ENCODE measurements around the gene NUBP2.

NUBP2 gene

DNA sequence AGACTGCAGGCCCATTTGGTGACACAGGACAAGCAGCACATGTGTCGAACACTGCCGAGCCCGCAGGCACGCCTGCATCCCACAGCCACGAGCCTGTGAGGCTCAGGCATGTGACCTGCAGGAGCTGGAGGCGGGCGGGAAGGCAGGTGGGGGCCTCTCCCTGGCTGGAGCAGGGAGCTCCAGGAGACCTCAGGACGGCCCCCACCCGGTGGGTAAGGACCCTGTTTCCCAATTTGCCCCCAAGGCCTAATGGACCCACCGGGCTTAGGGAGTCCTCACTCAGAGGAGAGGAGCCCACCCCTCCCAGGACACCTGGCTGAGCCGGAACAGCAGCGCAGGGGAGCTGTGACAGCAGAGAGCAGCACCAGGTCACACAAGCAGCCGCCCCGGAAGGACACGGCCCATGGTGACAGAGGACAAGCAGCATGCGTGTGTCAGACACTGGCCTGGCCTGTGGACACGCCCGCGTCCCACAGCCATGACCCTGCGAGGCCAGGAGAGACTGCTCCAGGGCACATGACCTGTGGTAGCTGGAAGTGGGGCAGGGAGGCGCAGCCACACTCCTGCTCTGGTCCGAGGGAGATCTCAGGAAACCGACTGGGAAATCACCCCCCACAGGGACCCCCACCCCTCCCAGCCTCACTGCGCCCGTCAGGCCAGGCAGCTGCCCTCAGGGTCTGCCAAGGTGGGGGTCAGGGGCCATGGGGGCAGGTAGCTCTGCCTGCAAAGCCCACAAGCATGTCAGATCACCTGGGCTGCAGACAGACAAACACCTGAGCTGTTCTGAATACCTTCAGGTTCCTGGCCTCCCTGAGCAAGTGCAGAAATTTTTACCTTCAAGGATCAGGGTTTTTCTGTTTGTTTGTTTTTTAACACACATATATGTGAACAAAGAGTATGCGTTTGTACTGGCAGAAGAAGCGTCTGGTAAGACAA is 2.8 kb upstream of the NUBP2 start:
- TF ChIP-seq, protein P1, sequence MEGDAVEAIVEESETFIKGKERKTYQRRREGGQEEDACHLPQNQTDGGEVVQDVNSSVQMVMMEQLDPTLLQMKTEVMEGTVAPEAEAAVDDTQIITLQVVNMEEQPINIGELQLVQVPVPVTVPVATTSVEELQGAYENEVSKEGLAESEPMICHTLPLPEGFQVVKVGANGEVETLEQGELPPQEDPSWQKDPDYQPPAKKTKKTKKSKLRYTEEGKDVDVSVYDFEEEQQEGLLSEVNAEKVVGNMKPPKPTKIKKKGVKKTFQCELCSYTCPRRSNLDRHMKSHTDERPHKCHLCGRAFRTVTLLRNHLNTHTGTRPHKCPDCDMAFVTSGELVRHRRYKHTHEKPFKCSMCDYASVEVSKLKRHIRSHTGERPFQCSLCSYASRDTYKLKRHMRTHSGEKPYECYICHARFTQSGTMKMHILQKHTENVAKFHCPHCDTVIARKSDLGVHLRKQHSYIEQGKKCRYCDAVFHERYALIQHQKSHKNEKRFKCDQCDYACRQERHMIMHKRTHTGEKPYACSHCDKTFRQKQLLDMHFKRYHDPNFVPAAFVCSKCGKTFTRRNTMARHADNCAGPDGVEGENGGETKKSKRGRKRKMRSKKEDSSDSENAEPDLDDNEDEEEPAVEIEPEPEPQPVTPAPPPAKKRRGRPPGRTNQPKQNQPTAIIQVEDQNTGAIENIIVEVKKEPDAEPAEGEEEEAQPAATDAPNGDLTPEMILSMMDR (IDR thresholded peaks at IDR 0.05; ENCODE audit: insufficient read depth, low read length, poor library complexity, severe bottlenecking) = no peak
- Histone ChIP-seq H3K27me3 (replicated peaks; ENCODE audit: control insufficient read depth, insufficient read depth, low read length) (no peaks in the 10 kb centered on the region), H3K36me3 (ENCODE audit: control insufficient read depth, insufficient read depth, low read length) (peaks cover 15% of the 10 kb centered on the region), H3K4me3 (replicated peaks; ENCODE audit: low read depth, low read length) (no peak overlapping the region)
- DNase-seq (ENCODE audit: extremely low read depth, insufficient read length) = peak; percentile 18

- H3K36me3 ChIP-seq (ENCODE audit: control insufficient read depth, insufficient read depth, low read length) = peaks cover 13% of the 10 kb centered on the region
- H3K4me3 ChIP-seq (replicated peaks; ENCODE audit: low read depth, low read length) = no peak overlapping the region
- H3K27me3 ChIP-seq (replicated peaks; ENCODE audit: control insufficient read depth, insufficient read depth, low read length) = no peaks in the 10 kb centered on the region
- no peak for DNase-seq (ENCODE audit: extremely low read depth, insufficient read length)
- TF ChIP-seq, protein P1 (IDR thresholded peaks at IDR 0.05; ENCODE audit: insufficient read depth, low read length, poor library complexity, severe bottlenecking) = no peak
Measured at GRCh38 chr16:1780677-1781072, 2.1 kb upstream of the NUBP2 start.

GRCh38 chr16:1781254-1781653 is 1.5 kb upstream of the NUBP2 start:
- TF ChIP-seq, protein P1 (IDR thresholded peaks at IDR 0.05; ENCODE audit: insufficient read depth, low read length, poor library complexity, severe bottlenecking) = no peak
- H3K36me3 ChIP-seq (ENCODE audit: control insufficient read depth, insufficient read depth, low read length) = peaks cover 13% of the 10 kb centered on the region
- H3K4me3 ChIP-seq (replicated peaks; ENCODE audit: low read depth, low read length) = peak overlapping the region; percentile 92
- no peak for DNase-seq (ENCODE audit: extremely low read depth, insufficient read length)
- H3K27me3 ChIP-seq (replicated peaks; ENCODE audit: control insufficient read depth, insufficient read depth, low read length) = no peaks in the 10 kb centered on the region

DNA sequence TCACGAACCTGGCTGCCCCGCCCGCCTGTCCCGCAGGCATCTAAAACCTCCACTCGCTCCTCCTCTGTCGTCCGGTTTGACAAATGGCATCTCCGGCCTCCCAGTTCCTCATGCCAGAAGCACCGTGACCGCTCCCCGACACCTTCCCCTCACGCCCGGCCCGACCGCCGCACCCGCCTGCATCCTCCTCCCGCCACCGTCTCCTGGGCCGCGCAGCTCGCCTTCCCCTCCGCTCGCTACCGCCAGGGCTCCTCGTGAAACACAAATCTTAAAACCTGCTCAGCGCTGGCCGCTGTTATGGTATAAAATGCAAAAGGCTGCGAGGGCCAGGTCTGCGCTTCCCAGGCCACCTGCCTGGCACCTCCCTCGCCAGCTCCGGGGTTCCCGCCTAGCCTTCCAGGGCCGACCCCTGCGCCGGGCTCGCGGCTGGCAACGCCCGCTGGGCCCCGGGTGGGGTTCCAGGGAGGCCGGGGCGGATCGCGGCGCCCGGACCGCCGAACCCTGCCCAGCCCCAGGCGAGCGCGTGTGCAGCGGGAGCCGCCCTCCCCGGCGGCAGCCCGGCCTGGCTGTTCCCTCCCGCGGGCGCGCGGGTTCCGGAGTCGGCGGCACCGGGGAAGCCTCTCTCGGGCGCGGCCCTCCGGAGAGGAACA is 877 bp upstream of the NUBP2 start:
- TF ChIP-seq, protein P1 (IDR thresholded peaks at IDR 0.05; ENCODE audit: insufficient read depth, low read length, poor library complexity, severe bottlenecking) = no peak
- no peaks in the 10 kb centered on the region for H3K27me3 ChIP-seq (replicated peaks; ENCODE audit: control insufficient read depth, insufficient read depth, low read length)
- H3K36me3 ChIP-seq (ENCODE audit: control insufficient read depth, insufficient read depth, low read length) = peaks cover 9% of the 10 kb centered on the region
- peak; percentile 45 for DNase-seq (ENCODE audit: extremely low read depth, insufficient read length)
- peak overlapping the region; percentile 92 for H3K4me3 ChIP-seq (replicated peaks; ENCODE audit: low read depth, low read length)

- Histone ChIP-seq H3K4me3 (replicated peaks; ENCODE audit: low read depth, low read length) (no peak overlapping the region), H3K27me3 (replicated peaks; ENCODE audit: control insufficient read depth, insufficient read depth, low read length) (no peaks in the 10 kb centered on the region), H3K36me3 (ENCODE audit: control insufficient read depth, insufficient read depth, low read length) (peaks cover 11% of the 10 kb centered on the region)
- TF ChIP-seq, protein P1 (IDR thresholded peaks at IDR 0.05; ENCODE audit: insufficient read depth, low read length, poor library complexity, severe bottlenecking) = no peak
- no peak for DNase-seq (ENCODE audit: extremely low read depth, insufficient read length)
Measured at GRCh38 chr16:1784977-1785845, 2.5 kb downstream of the NUBP2 start.
